Stimulated activated CD4-positive, alpha-beta T cell treated with anti-CD3 and anti-CD28 coated beads, Interleukin-1b, Interleukin-23, amount 100 ng/mL, for 4 hours (primary cell): ENCODE data around the gene TMEM235.
"Not testable (repeated sequence)": the region's sequence is repeated elsewhere in the genome, so short reads cannot be mapped to it uniquely, and the experiment has no call there.

Experiments used
- DNase-seq, 2 donors: peaks; one replicate each; pipeline ENCODE4 v3.0.0-alpha.2; 2020; ENCODE audit warnings: low read depth in 2 of 2

TMEM235 gene

DNA sequence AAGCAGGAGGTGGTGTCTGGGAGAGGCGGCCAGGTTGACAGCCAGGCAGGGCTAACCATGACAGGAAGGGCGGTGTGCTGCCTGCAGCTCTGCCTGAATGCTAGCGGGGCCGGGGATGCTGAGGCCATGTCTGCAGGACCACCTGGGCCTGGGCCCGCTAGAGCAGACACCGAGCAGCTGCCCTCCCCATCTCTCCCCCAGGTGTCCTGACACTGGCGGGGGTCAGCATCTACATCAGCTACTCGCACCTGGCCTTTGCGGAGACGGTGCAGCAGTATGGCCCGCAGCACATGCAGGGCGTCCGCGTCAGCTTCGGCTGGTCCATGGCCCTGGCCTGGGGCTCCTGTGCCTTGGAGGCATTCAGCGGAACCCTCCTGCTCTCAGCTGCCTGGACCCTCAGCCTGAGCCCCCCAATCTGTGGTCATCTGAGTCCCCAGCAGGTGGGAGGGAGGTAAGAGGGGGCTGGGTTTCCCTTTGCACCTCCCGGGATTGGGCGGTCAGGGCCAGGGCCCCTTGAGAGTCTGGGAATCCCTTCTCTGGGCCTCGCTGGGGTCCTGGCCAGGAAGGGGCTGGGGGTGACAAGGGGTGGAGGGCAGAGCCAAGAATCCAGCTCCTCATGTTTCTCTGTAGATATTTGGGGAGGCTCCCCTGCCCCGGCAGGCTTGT lies 7.5 kb downstream of the TMEM235 start:
- DNase-seq: no peak

DNA sequence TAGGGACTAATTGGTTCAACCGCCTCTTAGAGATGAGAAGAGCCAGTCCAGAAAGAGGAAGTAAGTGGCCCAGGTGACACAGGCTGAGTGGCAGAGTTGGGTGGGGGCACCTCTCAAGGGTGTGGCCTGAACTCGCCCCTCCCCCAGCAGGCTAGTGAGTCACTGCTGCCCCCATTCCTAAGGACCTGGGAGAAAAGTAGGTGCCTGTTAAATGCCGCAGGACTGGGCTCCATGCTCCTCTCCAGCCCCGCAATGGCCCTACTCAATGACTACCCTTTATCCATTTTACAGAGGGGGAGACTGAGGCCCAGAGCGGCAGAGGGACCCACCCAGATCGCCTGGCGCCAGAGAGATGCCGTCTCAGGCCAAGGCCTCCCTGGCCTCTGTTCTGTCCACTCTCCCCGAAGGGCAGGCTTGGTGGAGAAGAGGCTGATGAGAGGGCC lies 8.1 kb downstream of the TMEM235 start:
- no peak for DNase-seq

DNA sequence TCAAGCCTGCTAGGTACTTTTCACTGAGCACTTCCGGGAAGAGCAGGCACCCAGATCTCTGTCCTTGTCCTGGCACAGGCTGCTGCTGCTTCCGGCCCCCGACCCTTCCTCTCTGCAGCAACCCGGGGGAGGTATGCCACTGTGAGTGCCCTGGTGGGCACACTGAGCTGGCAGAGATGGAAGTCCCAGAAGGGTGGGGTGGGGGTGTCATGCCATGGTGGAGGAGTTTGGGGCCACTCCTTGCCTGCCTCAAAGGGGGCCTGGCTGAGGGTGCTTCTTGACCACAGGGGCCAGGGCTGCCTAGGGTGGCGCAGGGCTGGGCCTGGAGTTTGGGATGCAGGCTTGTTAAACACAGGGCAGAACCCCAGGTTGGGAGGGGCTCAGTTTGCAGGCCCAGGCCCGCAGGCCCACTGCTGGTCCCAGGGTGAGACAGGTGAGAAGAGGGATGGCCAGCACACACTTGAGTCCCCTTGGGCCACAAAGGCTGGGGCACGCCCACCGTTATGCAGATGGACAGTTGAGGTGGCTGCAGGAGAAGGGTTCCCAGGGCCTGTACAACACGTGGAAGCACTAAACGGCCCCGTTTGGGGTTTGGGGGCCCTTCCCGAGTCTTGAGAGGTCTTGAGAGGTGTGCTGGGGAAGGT lies 8.7 kb downstream of the TMEM235 start:
- DNase-seq: no peak

DNA sequence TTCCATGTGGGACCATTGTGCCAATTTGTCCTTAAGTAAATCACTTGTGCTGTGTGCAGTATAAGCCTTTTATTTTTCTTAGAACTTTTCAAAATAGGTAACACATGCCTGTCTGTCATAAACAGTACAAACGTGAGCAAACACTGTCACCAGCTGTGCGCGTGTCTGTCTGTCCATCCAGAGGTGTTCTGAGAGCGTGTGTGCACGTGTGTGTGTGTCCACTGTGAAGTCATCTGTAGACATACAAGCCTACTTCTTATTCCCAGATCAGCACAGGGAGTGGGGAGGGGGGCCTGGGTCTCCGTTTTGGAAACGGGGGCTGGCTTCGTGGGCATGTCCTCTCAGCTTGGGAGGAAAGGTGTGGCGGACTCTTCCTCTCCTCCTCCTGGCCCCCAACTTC lies 9.4 kb downstream of the TMEM235 start:
- DNase-seq: no peak

DNA sequence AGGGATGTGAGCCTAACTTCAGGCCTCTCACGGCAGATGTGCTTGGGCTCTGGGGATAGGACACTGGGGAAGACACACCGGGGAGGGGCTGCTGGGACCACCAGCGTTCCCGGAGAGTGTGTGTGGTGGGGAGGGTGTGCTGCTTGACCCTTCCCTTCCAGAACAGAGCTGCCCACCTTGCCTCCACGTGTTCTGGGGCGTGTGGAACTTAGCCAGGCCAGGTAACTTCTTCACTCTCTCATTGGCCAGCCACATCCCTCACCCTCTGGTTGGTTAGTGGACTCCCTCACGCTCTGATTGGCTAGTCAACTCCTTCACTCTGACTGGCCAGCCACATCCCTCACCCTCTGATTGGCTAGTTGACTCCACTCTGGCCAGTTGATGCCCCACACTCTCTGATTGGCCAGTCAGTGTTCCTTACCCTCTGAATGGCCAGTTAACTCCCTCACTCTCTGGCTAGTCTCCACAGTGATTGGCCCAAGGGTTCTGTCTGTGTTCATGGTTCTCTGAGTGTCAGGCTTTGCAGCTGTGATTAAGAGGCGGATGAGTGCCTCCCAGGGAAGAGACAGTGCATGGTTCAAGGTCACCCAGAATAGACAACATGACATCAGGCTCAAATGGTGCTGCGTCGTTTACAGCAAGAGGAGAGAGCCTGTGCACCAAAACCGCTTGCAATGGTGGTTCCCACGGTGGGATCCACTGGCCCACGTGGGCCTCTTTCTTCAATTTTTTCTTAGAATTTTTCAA lies 10.0 kb downstream of the TMEM235 start:
- no peak for DNase-seq

DNA sequence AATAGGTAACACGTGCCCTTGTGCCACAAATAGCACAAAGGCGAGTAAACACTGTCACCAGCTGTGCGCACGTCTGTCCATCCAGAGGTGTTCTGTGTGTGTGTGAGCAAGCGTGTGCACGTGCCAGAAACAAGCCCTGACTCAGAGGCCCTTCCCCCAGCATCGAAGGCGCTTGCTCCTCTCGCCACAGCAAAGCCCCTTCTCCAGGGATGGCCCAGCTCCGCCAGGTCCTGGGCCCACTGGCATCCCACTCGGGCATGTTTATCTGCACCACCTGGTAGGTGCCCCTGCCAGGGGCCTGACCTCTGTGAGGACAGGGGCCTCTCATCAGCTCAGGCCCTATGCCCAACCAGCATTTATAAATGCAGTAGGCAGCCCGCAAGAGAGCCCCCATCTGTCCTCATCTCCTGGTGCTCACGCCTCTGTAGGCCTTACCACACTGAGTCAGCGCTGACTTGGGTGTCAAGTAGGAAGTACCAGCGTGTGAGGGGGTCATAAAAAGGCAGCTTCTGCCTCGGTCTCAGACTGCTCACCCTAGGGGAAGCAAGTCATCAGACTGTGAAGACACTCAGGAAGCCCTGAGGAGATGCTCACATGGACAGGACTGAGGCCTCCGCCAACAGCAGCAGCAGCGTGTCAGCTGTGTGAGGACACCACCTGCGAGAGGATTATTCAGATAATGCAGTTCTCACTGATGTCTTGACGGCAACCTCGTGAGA lies 10.8 kb downstream of the TMEM235 start:
- DNase-seq: no peak

DNA sequence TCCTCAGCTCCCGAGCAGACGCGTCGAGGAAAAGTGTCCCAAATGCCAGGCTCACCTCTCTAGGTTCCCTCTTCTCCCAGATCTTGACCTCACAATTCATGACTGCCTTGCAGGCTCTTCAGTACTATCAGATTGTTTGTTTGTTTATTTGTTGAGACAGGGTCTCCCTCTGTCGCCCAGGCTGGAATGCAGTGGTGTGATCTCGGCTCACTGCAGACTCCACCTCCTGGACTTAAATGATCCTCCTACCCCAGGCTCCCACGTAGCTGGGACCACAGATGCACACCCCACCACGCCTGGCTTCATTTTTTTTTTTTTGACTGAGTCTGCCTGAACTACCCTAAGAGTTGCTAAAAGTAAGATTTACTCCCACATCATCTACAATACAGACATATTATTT lies 15.9 kb downstream of the TMEM235 start:
- DNase-seq: no peak

DNA sequence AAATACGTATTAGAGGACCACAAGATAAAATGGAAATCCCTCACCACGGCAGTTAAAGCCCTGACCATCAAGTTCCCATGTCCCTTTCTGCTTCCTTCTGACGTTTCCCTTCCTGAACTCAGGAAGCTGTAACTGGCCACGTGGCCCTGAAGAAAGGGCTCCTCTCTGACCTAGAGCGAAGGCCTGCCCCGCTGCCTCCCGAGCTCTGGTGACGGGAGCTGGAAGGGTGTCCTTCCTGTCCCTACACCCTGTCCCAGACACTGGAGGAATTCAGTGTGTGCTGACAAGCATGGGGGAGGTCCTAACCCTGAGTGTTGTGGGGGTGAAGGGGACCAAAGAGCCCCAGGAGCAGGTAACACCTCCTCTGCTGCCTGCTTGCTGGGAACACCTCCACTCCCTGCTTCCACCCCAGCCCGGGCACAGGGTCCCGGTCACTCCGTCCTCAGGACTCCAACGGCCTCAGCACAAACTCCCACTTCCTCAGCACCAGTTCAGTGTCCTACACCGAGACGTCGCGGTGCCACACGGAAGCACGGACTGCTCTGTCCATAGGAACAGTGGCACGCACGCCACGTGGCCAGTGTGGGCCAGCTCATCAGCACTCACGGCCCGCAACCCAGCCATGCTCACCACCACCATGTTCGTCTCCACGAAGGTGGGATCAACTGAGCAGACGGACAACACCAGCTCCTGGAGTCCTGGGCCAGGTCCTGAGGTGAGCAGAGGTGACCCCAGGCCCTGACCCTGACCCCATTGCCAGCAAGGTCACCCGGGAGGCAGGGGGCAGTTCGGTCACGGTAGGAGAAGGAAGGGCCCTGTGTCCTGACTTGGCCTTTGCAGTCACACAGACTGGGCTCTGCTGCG lies 16.9 kb downstream of the TMEM235 start:
- no peak for DNase-seq

DNA sequence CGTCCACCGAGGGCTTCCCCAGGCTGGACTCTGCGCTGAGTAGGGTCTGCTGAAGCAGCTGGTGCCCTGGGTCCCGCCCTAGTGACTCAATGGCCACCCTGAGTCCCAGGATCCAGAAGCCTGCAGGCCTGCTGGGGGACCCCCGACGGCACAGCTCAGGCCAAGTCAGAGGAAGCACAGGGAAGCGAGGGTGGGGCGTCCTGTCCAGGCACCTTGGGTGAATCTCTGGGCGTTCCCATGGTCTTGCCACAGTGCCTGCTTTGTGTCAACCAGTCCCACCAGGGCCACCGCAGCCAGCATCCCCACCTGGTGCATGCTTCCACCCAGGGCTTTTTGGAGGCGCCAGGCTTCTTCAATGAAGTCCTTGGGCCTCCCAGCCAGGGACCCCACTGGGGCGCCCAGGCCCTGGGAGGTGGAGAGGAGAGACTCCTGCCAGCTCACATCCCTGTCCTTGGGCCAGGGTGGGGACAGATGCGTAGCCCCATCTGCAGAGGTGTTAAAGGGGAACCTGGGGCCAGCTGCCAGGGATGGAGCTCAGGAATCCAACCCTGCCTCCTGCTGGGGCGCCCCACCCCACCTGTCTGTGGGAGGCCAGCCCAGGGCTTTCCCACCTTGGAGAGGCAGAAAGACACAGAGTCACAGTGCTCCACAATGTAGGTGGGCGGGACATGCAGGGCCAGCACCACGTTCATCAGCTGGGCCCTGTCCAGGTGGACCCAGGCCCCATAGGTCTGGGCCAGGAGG lies 17.8 kb downstream of the TMEM235 start:
- DNase-seq: no peak

DNA sequence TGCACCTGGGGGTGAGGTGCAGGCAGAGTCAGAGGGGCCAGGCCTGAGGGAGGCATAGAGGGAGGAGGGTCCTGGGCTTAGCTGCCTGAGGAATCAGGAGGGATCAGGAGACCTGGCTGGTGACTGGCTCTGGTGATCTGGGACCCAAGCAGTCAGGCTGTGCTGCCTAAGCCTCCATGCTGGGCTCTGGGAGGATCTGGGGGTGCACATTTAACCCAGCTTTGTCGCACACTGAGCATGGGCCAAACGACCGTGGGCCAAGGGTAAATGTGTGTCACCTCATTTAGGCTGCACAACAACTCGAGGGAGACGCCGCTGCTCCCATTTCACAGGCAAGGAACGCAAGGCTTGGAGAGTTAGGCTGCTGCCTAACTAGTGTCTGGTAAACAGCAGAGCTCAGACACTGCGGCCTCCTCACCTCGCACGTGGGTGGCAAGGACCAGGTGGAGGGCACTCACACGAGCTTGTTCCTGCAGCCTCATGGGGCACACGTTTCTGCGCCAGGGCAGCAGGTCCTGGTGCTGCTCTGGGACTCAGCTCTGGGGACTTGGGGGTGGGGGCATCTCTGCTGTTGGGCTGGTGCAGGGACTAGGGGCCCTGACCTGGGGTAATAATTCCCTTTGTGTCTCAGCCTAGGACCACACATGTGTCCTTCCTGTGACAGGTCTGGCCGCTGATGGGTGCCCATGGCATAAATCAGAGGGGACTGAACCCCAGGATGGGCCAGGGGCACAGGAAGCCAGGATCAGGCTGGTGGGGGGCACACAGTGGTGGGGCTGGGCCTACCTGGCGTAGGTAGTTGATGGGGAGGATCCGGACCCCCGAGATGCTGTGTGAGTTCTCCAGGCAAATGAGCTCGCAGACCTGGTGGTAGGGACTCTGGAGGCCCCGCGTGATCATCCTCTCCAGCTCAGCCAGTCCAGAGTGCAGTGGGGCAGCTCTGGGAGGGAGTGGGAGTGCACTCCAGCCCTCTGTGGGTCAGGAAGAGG lies 18.7 kb downstream of the TMEM235 start:
- no peak for DNase-seq

DNA sequence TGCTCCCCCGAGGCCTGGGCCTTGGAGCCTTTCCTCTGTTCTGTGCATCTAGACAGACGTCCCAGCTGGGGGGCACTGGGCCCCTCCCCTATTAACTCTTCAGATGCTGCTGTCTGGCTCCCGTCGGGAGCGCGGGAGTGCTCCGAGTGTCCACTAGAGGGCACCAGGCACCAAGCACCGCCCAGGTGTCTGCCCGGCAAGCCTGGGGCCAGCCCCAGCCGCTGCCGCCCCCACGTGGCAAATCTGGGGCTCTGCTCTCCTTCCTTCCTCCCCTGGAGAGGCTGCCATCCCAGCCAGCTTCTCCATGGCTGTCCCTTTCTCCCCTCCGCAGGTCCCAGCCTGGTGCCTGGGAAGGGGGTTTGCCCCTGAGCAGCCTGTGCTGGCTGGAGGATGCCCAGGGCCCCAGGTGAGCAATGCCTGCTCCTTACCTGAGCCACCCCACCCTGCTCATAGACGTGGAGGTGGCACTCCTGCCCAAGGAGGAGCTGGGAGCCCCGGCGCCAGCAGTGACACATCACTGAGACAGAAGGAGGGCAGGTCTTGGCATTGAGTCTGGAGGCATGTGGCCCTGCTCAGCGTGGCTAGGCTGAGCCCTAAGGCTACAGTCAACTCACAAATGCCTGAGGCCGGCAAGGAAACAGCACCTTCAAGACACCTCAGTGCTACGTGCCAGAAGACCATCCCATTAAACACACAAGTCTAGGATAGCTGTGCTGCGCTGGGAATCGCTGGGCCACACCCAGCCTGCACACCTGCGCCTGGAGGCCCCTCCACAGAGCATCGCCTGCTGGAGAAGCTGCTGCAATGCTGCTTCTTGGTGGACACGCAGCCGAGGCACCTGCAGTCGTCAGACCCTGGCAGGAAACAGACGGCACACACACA lies 19.7 kb downstream of the TMEM235 start:
- DNase-seq: peak; percentile 79 to 81

DNA sequence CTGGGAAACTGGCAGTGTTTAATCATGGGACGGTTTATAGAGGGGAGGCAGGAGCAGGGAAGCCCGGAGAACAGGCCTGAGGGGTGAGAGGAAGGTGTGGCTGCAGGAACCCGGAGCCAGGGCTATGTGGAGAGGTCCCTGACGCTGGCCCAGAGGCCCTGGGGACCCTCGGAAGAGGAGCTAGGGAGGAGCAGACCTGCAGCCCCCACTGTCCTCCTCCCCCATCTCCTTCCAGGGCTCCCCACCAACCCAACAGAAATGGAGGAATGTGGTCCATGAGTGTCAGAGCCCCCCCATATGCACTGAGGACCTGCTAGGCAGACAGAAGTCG lies 20.3 kb downstream of the TMEM235 start:
- no peak for DNase-seq

DNA sequence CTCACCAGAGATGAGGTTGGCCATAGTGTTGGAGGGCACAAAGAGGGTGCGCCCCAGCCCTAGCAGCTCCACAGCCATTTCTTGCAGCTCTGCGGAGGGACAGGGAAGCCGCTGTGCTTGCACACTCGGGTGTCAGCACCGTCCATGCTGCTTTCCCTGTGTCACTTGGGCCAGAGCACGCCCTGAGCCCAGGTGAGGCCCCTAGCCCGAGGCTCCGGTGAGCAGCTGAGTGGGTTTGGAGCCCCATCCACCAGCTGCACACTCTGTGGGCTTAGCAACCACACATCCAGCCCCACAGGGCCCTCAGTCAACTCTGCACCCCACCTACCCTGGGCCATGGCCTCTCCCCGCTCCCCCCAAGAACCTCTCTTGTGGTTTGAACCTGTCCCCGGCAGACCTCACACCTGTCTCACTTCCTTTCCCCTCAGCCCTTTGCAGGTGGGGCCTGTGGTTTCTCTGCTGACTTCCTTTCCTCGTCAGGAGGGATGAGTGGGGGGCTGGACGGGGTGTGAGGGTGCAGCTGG lies 20.7 kb downstream of the TMEM235 start:
- DNase-seq: peak in 1 of 2 donors; percentile 35

DNA sequence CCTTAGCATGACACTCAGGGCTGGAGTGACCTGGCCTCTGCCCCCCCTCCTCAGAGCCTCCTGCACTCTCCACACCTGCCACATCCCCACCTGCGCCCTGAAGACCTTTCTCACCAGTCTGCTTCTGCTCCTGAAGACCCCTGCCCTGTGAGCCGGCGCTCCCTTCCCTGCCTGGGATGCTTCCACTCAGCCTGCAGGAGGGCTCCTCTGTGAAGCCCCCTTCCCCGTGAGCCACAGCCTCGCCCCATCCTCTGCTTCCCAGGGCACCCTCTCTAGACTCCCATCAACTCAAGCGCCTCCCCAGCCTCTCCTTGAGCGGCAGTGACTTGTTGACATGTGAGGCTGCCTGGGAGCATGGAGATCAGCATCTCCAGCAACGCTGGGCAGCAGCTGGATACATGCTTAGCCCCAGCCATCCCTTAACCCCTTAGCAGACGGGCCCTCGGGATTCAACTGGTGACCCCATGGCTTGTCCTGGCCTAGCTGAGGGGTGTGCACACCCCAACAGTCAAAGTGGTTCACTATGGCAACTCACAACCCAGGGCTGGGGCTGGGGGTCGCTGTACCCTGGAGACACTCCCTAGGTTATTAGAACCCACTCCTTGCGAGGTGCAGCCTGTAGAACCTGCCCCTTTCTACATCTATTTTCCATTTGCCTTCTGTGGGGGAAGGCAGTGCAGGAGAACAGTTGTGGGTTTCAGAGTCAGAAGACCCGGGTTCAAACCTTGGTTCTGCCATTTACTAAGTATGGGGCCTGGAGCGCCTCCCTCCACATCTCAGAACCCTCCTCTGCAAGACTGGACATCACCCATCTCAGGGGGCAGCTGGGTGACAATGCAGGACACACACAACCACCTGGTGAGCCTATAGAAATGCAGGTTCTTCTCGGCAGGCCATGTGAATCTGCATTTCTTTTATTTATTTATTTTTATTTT lies 21.5 kb downstream of the TMEM235 start:
- DNase-seq: no peak

DNA sequence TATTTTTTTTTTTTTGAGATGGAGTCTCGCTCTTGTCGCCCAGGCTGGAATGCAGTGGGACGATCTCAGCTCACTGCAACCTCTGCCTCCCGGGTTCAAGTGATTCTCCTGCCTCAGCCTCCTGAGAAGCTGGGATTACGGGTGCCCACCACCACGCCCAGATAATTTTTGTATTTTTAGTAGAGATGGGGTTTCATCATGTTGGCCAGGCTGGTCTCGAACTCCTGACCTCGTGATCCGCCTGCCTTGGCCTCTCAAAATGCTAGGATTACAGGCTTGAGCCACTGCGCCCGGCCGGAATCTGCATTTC lies 22.2 kb downstream of the TMEM235 start:
- not testable (repeated sequence) for DNase-seq

DNA sequence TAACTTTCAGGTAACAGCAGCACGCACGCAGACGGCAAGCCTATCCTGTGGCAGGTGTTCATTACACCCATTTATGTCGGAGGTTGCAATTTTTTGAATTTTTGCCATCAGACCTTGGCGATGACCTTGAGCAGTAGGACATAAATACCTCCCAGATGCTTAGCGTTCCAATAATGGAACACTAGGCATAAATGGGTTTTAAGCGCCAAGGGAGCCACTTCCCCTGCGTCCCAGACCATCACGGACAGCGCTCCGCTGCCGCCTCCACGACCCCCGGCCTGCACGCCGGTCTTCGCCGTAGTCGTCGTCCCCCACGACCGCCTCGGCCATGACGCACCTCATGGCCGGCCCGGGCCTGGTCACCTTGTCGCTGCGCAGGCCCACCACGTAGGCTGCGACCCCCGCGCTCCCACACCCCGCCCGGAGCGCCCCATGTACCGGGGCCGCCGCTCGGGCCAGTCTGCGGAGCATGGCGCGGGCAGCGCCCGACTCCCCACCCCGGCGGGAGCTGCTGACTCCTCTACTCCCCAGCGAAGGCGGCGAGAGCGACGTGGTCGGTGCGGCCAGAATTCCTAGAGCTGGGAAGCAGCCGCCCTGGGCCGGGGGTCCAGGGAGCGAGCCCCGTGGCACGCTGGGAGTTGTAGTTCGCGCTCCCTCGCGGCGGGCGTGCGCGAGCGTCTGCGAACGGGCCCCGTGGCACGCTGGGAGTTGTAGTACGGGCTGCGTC lies 22.7 kb downstream of the TMEM235 start:
- DNase-seq: peak; percentile 70 to 77
